ENCODE data around the gene NIT1. TPM values are rescaled to one million over a fixed set of nuclear protein-coding genes. Genes with fewer than 3 reads are reported as not detected.
A peak's percentile ranks its signal among the peaks of the same experiment; 100 is the strongest.

Gene NIT1
- polyA plus RNA-seq, 12 donors: 25.2 to 35.4 (median 30.8) TPM; not detected in 1

DNA sequence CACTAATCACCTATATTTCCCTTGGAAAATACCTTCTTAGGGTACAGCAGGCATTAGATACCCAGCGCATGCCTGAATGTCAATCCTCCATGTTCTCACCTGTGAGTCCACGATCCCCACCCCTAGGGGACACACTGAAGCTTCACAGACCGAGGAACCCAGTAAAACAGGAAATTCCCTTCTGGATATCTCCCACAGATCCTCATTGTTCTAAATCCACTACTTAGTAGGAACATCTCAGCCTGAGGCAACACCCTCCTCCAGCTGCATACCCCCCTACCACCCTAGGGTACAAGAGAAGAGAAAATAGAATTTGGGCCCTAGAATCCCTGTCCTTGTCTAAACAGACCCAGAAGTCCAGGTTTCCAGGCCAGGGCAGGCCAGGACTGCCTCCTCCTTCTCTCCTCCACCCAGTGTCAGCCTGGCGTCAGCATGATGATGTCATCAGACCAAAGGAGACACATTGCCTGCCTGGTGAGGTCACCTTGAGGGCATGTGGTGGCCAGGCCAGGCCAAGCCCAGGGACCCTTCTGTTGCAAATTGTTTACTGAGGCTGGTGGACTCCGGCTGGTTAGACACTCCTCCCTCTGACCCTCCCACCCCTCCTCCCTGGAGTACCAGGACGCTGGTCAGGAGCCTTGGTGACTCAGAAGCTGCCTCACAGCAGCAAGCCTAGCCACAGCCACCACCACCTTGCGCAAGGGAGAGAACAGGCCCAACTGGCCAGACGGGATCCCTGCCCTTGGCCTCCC, 34.7 kb upstream of the NIT1 start:
- no peak for DNase-seq

DNA sequence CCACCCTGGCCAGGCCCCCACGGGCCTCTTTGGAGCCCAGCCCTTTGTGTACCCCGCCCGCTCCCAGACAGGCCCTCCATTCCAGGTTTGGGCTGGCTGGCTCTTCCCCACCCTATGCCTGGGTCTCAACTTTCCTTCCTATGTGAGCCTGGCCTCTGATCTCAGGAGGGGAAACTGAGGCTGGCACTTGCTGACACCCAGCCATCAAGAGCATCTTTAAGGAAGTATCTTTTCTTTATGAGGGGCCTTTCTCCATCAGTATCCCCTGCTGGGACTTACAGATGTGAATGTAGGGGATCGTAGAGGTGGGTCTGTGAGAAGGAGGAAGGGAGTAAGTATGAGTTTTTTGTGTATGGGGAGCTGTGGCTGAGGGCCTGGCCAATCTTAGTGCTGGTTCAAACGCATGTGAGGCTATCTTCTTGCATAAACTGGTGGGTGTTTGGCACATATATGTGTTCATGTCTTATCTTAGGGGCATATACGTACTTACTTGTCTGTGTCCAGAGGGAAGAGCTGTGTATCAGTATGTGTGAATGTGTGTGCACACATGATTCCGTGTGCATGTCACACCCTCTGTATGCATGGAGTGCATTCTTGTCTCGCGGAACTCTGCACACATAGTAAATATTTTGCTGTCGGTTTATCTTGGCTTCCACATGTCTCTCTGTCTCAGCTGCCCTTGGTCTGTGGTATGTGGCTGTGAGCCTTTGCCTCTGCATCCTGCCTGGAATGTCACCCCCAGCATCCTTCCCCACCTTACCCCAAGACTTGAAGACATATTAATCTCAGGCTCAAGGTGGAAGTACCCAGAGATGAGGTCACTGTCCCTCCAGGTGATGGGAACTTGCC, 33.9 kb upstream of the NIT1 start:
- no peak for DNase-seq

- no peak for DNase-seq
Measured at GRCh38 chr1:161084597-161084988, 33.3 kb upstream of the NIT1 start.

- DNase-seq: no peak
Measured at GRCh38 chr1:161085165-161085564, 32.7 kb upstream of the NIT1 start.

GRCh38 chr1:161086457-161086856, 31.4 kb upstream of the NIT1 start:
- DNase-seq: no peak

GRCh38 chr1:161088587-161089110, 29.3 kb upstream of the NIT1 start:
- no peak for DNase-seq

DNA sequence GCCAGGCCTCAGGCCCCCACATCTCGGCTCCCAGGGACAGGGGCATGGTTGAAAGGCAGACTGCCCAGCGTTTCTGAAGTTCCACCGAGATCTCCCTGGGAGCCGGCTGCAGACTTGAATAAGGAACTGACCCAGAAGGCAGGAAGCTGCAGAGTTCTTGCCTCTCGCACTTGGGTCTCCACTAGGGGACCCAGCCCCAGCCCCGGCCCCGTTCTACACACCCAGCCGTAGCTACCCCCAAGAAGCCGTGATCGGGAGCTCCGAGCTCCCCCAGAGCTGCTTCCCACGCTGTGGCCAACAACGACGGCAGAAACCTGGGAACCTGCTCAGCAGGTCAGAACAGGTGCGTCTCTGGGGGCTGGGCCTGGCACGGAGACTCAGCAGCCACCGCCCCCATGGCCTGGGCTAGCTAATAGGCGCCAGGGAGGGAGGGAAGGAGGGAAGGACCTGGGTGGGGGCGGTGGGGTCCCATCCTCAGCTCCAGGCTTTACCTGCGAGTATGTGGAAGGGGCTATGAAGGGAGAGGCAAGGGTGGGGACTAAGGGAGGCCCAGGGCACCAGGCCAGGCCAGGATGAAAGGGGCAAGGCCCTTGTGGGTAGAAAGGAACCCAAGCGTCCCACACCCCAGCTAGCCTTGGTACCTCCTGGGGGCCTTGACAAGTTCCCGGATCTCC, 28.5 kb upstream of the NIT1 start, which contains the start of gene NECTIN4:
Gene NECTIN4 (minus strand): TSS at position 308 of the 674 bp plus-strand sequence. CDS start 262 bp downstream, at position 46.
- no peak for DNase-seq

- no peak for DNase-seq
Measured at GRCh38 chr1:161089938-161090337, 28.0 kb upstream of the NIT1 start.

DNA sequence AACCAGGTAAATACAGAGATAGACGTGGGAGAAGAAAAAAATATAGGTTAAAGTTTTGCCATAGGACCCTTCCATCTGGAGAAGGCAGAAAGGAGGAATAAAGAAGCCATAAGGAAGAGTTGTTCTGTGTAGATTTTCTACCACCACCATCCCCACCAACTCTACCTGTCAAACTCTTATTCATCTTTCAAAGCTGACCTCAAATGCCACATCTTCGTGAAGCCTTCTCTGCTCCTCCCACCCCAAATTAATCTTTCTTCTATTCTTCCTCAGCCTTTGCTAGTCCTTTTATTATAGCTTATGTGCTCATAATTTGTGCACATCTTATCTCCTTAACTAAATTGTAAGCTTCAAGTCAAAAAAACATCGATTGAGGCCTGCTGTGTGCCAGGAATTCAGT, 27.3 kb upstream of the NIT1 start:
- DNase-seq: no peak

GRCh38 chr1:161091093-161091492, 26.8 kb upstream of the NIT1 start:
- no peak for DNase-seq

DNA sequence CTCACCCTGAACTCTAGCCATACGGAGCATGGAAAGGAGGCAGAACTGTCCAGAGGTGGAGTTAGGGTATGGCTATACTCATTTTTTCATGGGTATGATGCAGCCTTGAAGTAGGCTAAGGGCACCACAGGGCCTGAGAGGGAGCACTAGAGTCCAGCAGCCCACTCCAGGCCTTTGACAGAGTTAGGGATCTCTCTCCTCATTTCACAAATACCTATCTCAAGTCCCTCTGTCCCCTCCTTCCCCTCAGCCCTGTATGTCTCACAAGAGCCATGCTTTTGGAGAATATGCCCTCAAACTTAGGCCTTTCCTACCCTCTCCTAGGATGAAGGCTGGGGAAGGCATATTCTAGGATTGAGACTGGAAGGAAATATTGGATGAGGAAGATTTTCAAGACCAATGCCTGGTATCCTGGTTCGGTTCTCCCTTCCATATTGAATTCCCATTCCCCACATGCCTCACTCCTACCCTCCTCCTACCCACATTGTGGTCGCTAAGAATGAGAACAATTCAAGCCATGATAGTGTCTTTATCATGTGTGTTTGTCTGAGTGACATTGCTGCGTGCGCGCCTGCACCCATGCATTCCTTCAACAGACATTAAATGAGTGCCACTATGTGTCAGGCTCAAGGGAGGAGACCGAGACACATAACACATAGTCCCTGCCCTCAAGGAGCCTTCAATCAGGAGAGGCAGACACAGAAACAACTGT, 26.0 kb upstream of the NIT1 start:
- DNase-seq: no peak

- no peak for DNase-seq
Measured at GRCh38 chr1:161092621-161093028, 25.3 kb upstream of the NIT1 start.

DNA sequence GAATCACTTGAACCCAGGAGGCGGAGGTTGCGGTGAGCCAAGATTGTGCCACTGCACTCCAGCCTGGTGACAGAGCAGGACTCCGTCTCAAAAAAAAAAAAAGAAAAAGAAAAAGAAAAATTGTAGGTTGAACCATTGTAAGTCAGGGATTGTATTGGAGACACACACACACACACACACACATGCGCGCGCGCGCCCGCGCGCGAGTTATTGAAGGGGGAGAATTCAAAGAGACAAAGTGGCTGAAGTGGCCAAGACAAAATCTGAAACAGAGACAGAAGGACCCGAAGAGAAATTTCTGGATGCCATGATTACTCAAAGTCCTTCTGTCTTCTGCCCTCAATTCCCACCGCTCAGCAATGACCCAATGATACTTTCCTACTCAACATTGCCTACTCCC, 23.4 kb upstream of the NIT1 start:
- no peak for DNase-seq

- DNase-seq: no peak
Measured at GRCh38 chr1:161095230-161095629, 22.7 kb upstream of the NIT1 start.

- no peak for DNase-seq
Measured at GRCh38 chr1:161096015-161096414, 21.9 kb upstream of the NIT1 start.

DNA sequence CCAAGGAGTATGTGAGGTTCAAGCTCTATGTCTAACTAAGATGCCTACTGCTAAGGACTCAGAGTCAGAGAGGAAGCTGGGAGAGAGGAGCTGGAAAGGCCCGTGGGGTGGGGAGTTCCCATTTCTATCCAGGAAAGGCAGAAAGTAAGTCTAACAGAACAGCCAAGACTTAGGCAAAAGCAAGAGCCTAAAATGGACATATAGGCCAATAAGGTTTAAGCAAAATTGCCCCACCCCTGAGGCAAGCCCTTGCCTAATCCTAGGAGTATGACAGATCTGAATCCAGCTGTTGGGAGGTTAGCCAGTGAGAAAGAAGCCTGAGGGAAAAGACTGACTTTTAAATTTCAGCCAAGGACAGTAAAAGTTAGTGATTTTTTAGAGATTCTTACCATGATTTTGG, 21.4 kb upstream of the NIT1 start:
- peak; percentile 80 for DNase-seq

- peak; percentile 65 for DNase-seq
Measured at GRCh38 chr1:161098210-161099068, 19.5 kb upstream of the NIT1 start, which contains the start of gene KLHDC9. Gene KLHDC9, plus strand, starts transcription at chr1:161098361. Its CDS starts 175 bp downstream, at chr1:161098536.

DNA sequence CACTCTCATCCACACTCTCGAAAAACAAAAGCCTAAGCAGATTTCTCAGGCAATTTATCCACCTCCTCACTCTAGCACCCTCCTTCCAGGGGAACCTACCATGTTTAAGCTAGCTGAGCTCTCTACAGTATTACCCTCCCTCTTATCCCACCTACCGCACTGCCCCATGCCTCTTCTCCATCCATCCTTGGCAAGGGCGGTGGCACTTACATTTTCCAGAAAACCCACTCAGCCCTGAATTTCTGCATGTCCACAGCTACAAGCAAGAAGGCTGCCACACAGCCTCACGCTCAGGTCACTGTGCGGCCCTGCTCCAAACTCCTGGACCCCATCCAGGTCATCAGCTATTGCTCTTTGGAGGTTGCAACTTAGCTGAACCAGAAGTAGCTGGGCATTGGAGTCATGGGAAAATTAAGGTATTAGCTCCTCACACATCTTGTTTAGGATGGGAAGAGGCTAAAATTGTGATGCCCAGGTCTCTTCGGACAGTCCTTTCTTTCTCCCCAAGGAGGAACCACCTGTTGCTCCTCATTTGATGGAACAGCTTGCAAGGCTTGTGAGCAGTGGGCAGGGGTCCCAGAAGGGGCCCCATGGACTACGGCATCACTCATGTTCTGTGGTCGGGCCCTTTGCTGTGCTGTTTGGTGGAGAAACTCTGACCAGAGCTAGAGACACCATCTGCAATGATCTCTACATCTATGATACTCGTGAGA, 18.7 kb upstream of the NIT1 start:
- no peak for DNase-seq

DNA sequence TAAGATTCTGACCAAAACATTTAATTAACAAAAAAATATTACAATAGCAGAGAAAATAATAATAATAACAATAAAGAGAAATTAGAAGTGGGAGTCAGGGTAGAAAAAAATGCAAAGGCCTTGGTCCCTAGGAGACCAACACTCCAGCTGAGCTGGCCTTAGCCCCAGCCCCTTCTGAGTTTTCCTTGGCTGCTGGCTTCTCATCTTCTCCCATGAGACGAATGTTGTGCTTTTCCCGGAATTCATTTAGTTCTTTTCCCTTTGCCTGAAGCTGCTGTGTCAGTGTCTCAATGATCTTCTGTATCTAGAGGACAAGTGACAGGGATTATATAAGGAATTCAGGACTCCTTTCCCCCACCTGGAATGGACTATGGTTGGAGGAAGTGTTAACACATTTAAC, 17.3 kb upstream of the NIT1 start:
- peak; percentile 18 for DNase-seq

- no peak for DNase-seq
Measured at GRCh38 chr1:161106431-161106830, 11.5 kb upstream of the NIT1 start.

Measured in muscle of arm (tissue), 12 donors.